GM21367 (cell line): Measurements from ENCODE around the gene ZBTB7C.

Source experiments
- ATAC-seq: cut with Tn5 transposase; IDR thresholded peaks from one replicate; pipeline ENCODE4 v1.9.1; 2021; ENCODE audit not compliant: unreplicated experiment

Gene ZBTB7C

DNA sequence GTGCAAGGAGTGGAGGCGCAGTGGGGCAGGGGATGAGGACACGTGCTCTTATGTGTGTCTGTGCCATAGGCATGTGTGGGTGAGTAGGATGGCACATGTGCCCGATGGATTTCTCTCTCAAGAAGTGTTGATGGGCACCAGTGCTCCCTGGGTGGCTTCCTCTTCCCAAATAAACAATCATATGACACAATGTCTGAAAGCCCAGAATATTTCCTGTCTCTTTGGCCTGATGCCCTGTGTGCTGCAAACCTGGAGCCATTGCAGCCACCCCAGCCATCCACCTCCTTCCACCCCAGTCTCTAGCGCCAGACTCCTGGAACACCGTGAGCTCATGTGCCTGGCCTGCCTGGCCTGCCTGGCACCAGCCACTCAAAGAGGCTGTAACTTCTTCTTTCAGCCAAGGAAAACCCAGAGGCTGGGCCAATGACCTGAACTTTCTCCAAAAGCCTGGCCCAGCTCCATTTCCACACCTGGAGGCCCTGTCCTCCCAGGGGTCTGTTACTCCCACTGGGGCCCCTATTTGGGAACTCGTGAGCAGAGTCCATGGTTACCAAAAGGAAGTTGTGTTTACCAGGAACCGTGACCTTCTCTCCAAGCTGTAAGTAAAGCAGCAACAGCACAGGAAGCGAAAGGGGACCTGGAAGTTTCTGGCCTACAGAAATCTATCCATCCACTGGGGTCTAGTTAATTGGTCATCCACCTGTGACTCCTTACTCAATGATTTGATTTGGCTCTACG, 9.5 kb upstream of the ZBTB7C start:
- ATAC-seq: no peak

DNA sequence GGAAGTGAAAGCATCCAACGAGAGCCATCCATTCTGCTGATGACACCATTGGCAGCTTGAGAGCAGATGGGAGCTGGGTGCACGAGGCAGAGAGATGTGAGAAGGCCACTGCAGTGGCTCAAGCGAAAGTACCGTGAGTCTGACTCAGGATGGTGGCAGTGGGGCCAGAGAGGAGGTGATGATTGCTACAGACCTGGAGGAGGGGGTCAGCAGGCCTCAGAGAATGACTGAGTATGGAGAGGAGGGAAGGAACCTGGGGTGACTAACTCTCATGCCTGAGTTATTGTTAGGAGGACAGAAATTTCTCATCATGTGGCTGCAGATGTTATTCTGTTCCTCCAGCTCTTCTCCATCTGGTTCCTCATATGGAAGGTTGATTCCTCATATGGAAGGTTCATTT, 8.8 kb upstream of the ZBTB7C start:
- no peak for ATAC-seq

DNA sequence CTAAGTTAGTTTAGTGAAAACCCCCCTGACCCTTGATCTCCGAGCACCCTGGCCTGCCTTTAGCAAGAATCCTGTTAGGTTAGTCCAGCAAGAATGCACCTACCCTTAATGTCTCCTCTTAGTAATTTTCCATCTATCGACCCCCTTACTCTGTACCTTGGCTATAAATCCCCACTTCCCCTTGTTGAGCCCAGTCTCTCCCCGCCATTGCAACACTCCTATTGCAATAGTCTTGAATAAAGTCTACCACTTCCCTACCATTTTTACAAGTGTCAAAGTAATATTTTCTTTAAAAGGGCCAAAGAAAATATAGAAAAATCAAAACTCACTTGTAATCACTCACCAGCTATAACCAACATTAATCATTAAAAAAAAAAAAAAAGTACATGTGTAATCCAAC, 4.2 kb upstream of the ZBTB7C start:
- ATAC-seq: no peak

DNA sequence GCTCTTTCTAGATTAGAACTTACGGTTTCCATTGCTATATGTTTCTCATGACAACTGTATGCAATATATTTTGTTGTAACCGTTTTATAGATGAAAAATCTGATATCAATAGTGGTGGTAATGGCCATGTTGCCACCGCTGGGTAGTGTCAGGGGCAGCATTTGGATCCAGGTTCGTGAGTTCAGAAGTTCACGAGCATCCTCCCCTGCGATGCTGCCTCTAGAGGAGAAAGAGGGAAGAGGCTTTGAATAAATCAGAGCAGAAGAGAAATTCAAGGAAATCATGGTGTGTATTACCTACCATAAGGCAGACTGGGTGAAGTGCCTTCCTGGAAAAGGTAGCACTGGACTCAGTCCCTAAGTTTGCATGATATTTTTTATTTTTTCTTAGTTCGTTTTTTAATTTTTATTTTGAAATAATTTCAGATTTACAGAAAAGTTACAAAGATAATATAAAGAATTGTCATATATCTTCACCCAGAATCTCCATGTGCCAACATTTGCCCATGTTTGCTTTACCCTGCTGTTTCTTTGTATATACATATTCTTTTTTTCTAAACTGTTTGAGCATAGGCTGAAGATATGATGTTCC, 3.3 kb upstream of the ZBTB7C start:
- no peak for ATAC-seq

DNA sequence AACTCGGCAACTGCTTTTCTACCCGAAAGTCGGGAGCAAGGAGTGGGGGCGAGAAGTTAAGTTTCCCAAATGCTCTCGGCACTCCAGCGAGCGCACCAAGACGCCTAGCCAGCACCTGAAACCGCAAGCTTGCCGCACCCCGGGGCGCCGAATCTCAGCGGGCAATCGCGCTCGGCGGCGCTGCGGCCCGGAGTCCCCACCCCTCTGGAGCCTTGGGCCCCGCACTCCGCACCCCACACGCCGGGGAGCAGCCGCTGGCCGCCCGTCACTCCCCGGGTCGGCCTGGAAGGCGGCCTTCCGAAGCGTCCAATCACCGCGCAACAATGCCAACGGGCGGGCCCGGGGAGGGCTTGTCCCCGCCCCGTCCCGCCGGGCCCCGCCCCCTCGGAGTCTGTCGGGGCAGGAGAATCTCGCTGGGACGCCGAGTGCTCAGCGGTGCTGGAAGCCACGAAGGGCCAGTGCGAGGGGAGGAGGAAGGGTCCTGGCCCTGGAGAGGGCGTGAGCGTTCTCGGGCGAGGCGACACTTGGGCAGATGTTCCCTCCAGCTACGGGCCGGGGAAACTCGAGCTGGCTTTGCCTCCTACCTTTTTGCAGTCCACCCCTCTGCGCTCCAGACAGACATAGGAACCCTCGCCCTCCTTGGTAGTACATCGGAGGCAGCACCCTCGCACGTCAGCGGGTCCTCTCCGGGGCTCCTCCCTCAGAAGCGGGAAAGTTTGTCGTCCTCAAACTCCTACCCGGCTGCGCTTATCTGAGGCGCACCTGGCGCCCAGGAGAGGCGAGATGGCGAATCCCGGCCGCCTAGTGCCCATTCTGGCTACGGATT, 1.1 kb upstream of the ZBTB7C start:
- peak; percentile 93 for ATAC-seq

DNA sequence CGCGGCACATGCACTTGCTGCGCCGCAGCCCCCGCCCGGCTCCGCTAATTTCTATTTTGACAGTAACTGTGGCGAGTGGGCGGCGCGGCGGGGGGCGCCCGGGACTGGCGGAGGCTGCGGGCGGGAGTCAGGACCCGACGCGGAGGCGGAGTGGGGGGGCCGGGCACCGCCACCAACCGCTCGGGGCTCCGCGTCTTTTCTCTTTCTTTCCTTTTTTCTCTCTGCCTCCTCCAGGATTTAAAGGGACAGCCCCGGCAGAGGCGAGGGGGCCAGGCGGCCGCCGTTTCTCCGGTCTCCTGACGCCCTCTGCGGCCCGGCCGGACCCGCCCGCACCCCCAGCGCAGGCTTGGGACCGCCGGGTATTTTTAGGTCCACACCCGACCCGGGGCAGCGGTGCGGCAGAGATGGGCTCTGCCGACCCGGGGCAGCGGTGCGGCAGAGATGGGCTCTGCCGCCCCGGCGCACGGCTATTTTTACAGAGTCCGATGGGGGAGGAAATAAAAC, 460 bp upstream of the ZBTB7C start:
- ATAC-seq: no peak

DNA sequence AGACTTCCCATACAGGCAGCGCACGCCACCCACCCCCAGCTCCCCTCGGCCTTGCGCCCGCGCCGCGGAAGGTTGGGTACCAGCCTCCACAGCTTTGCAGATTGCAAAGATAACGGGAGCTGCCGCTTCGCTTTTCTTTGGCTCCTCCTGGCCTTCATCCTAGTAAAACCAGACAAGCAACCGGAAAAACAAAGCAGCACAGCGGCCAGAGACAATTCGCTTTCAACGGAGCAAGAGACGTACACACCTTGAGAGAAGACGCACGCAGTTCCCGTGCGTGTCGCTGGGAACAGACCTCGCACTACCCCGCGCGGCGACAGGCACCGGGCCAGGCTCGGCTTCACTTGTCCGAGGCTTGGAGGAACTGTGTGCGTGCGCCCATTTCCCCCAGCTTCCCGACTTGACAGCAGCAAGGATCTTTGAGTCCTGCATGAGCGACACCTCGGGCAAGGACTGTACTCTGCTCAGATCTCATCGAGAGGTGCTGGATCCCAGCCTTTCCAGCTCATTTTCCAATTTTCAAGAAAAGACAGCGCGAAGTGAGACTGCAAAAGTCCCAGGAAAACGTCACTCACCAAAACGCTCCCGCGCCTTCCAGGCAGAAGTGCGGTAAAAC, 964 bp downstream of the ZBTB7C start:
- no peak for ATAC-seq

DNA sequence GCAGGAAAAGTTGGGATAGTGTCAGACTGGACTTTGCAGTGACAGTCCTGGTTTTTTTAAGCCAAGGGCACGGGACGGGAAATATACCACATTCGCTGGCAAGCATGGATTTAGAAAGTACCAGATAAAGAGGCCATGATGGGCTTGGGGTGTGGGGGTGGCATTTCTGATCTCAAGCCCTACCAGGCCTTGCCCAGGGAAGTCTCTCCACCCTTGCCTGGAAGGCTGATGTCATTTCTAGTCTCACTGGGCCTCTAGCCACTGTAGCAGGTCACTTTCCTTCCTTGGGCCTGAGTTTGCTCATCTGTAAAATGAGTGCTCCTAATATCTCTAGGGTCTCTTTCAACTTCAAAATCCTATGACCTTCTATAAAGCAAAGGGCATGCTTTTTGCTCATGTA, 1.8 kb downstream of the ZBTB7C start:
- no peak for ATAC-seq

DNA sequence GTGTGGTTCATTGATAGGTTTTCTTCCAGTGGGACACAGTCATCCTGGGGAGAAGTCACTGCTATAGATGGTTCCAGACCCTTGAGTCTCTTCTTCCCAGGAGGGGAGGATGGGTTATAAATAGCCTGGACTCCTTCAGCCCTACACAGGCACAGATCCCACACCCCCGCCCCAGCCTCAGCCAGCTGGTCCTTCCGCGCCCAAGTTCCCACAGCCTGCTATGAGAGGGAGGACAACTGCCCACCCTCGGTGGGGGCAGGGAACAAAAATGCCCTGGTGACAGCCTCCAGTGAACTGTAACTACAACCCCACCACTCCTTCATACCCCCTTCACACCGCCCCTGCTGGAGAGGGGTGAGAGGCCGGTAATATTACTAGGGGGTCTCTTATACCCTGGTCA, 3.2 kb downstream of the ZBTB7C start:
- no peak for ATAC-seq

DNA sequence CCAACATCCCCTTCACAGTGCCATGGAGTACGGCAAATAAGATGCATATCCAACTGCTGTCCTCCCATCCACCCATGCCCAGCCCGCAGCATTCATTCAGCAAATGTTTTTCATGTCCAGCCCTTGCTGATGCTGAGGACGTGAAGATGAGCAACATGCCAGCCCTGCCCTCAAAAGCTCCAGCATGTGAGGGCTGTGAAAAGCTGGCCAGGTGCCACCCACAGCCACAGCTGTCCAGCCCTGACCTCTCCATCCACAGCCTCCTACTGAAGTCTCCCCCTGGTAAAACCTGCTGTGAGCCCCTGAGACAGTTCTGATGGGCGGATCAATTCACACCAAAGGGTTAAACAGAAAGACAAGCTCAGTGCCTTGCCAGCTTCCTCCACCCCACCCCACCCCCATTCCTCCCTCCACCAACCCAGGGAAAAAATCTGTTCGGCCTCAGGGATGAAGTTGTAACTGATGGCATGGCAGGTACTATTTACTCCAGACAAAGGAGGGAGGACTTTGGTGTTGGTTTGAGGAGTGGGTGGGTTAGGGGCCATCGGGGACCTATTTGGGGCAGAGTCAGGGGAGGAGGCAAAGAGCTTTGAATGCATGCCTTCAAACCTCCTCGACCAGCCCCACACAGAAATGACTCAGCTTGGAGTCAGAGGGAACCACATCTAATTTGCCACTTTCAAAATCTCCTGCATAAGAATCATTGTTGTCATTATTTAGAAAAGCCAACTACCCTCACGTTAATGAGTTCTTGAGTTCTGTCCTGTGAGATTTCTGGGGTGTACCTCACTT, 4.3 kb downstream of the ZBTB7C start:
- no peak for ATAC-seq

DNA sequence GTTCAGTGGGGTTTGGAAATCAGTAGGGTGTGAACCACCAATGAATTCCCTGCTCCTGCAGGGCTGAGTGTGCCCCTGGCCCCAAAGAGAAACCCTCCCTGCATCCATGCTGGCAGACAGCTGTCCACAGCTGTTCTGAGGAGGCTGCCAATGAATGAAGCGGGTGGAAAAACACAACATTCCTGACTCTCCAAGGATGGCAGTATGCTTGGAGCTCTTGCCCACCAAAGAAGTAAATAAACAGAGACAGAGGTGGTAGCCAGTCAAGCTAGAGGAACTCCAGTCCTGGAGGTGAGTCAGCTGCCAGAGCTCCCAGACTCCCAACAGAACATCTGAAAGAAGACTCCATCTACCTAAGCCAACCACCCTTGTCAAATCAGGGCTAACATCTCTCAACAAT, 6.2 kb downstream of the ZBTB7C start:
- ATAC-seq: no peak

DNA sequence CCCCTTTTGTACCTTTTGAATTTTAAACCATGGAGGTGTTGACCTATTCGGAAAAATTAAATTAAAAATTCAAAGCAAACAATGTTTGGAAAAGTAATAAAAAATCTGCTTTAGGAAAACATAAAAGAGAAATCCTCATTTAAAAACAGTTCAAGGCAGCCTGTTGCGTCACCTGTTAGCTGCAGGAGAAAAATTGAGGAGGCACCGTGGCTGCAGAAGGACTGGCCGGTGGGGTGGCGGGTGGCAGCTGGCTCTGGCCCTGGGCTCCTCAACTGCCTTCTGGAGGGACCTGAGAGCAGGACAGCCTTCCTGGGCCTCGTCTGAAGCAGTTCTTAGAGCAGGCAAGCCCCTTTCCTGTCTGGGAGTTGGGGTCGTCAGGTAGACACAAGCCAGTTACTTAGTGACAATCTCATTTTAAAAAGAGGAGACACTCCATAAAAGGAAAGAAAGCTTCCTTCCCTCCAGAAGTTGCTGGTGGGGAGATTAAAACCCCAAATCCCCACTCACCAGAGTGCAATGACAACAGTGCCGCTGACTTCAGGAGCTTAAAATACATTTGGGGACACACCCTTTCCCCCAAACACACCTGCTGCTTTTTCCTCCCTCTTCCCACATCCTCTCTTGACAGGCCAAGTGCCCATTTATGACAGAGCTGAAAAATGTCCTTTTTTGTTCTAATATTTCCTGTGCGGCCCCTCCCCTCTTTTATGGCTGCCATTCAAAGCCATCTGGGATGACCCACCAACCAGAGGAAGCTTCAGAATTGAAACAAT, 9.7 kb downstream of the ZBTB7C start:
- ATAC-seq: no peak

DNA sequence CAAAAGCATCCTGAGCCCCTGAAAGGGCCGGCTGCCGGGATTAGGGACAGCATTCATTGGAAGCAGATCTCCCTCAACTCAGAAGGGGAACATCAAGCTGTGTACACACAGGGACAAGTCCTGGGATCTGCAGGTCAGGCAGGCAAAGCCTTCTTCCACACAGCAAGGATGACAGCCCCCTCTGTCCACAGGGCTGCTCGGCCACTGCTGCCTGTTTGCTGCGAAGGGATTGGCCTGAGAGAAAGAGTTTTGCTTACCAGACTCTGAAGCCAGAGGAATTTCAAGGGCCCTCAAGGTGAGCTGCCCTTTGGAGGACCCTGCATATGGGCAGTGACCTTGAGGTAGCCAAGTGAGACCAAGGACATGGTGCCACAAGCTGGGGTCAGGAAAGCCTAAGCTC, 11.1 kb downstream of the ZBTB7C start:
- ATAC-seq: no peak

DNA sequence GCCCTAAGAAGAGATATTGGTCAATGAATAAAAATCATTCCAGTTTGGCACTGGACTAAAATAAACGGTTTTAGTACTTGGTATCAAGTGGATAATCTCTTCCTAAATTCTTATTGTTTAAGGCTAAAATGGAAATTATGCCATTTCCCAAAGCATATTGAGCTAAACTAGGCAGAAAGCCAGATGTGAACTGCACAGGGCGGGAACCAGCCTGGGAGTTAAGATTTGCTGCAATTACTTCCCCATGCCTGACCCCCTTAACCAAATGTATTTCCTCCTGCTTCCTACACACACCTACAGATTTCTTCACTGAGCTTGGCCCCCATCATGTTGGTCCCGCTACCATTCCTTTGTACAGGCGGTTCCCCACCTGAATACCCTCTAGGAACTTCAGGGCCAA, 12.2 kb downstream of the ZBTB7C start:
- no peak for ATAC-seq

DNA sequence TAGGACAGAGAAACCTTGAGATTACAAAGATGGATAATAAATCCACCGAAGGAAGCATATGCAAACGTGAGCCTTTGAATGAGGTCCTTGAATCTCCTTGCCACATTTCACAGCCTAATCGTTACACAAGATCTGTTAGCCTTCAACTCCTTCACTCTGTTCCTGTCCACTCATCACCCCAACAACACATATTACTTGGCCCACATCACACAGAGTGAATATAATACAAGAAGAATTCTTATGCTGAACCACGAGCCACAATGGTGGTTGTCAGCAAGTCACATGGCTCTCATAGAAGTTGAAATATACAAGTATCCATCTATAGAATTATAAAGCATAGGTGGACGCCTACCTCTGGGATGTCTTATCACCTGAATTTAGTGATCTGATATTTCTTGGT, 12.6 kb downstream of the ZBTB7C start:
- no peak for ATAC-seq

DNA sequence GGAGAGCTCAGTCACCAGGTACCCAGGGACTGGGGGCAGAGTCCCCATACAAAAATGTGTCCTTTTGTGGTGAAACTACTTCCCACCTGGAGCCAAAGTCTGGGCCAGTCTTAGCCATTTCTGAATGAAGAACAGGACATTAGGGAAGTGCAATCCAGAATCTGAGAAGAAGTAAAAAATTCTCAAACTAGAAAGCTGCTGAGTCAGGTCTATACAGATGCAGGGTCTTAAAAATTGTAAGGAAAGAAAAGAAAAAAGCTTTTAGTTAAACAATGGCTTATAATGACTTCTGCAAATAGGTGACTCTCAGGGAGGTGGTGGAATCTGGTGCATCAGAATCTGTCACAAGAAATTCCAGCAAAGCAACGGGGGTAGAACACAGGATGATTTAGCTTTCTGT, 13.5 kb downstream of the ZBTB7C start:
- no peak for ATAC-seq

DNA sequence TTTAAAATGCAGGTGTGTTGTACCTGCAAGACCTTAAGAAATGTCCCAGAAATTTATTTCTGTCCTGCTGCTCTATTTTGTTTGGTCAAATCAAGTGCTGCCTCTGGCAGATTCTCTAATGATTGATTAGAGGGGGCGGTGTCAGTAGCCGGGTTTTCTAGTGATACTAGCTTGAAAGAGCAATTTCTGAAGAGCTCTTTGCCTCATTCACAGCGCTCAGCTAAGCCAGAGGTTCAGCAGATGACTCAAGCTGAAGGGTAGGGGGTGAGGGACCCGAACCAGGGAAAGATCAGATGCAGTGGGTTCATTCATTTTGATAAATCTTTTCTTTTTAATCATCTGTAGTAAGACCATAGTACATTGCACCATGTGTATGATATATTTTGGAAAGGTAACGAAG, 15.0 kb downstream of the ZBTB7C start:
- ATAC-seq: no peak

DNA sequence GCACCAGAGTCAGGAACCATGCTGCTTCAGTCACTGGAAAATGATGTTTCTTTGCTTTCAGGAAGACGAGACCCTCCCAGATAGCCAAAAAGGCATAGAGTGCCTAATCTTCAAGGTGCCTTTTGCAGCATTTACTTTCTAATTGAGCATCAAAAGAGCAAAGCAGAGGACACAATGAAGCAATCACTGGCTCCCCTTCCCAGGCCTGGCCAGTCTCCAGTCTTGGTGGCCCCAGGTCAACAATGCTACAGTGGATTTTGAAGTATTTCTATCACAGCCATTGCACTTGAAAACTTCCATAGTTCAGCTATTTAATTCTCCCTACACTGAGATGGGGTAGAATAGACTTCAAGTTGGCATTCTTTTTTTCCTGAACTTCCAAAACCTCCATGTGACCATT, 15.4 kb downstream of the ZBTB7C start:
- no peak for ATAC-seq

DNA sequence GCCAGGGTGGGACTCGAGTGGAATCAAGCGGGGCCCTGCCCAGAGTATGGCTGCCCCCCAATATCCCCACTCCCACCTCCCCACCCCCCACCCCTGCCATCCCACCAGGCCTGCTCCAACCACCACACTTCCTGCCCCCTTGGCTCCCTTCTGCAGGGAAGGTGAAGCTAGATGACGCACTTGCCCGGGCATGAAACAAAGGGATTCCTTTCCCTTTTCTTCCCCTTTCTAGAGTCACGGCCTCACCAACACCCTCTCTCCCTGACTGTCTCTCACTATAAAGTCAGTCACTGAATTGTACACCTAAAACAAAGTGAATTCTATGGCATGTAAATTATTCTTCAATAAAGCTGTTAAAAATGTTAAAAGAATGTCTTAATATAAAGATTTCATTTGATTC, 16.0 kb downstream of the ZBTB7C start:
- no peak for ATAC-seq

DNA sequence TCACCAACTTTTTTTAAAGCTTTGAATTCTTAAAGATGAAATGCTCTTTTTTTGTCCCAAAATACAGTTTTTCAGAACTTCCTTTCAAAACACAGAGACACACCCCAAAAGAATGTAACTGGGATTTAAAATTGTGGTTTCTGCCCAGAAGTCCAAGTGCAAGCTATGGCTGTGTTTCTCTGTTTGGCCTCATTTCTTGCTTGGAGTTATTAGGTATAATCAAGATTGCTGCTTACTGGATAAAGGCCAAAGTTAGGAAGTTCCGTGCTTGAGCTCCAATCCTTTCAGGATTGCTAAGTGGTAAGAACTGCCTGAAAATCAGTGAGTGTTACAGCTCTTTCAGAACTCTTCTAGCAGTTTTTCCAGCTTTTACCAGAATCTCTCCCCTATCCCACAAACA, 16.9 kb downstream of the ZBTB7C start:
- ATAC-seq: no peak
